Aorta (tissue), 5 donors: Measurements from ENCODE around the gene SLC15A4. TPM values are rescaled to one million over a fixed set of nuclear protein-coding genes. Genes with fewer than 3 reads are reported as not detected.

Experiments used
- ATAC-seq: fragments of 200-7000 bp; cut with Tn5 transposase; one replicate; pipeline ENCODE4 v1.9.1; 2022; ENCODE audit warnings: moderate library complexity; ENCODE audit not compliant: low FRiP score
- DNase-seq, 2 donors: peaks; one replicate each; pipeline ENCODE4 v3.0.0-alpha.2; 2020
- H3K27ac ChIP-seq, 2 donors: one replicate each; pipeline ENCODE4 v1.5.1; 2013; ENCODE audit warnings: low read length in 2 of 2, mild to moderate bottlenecking in 2 of 2, moderate library complexity in 2 of 2, control low read depth in 1 of 2, inconsistent platforms in 1 of 2, low read depth in 1 of 2
- H3K27me3 ChIP-seq, 2 donors: one replicate each; pipeline ENCODE4 v1.6.1; 2013; ENCODE audit warnings: control low read depth in 1 of 2, low read length in 1 of 2, mild to moderate bottlenecking in 1 of 2, moderate library complexity in 1 of 2; ENCODE audit not compliant: insufficient read depth in 2 of 2, control insufficient read depth in 1 of 2
- H3K36me3 ChIP-seq, 2 donors: one replicate each; pipeline ENCODE4 v1.6.1; 2013; ENCODE audit warnings: control low read depth in 1 of 2, low read length in 1 of 2, mild to moderate bottlenecking in 1 of 2; ENCODE audit not compliant: insufficient read depth in 2 of 2, control insufficient read depth in 1 of 2
- H3K4me1 ChIP-seq, 2 donors: one replicate each; pipeline ENCODE4 v1.6.1; 2013; ENCODE audit warnings: low read length in 2 of 2, control low read depth in 1 of 2, mild to moderate bottlenecking in 1 of 2, moderate library complexity in 1 of 2; ENCODE audit not compliant: insufficient read depth in 2 of 2, control insufficient read depth in 1 of 2
- H3K4me3 ChIP-seq, 2 donors: one replicate each; pipeline ENCODE4 v1.5.1; 2013; ENCODE audit warnings: low read length in 2 of 2, control low read depth in 1 of 2, mild to moderate bottlenecking in 1 of 2
- H3K9me3 ChIP-seq: one replicate; pipeline ENCODE4 v1.6.1; 2013; ENCODE audit warnings: mild to moderate bottlenecking, low read length; ENCODE audit not compliant: control insufficient read depth
- WGBS, 2 donors: extraction: QIAGEN DNeasy Blood & Tissue Kit; methylation state at CpG; one replicate each; pipeline ENCODE4 v1.1.7; 2013; 5-methylcytosine and 5-hydroxymethylcytosine counted together
- intact Hi-C, 2 donors: fragments of 100-400 bp; cut with DNase I; formaldehyde crosslinking; loops; one replicate each; pipeline versions ENCODE4 v1.14.2 to v1.15.0; 2022
- polyA plus RNA-seq, 2 donors: library from polyadenylated mRNA; stranded (reverse); fragments of 200-250 nt; gene quantifications; one replicate each; pipeline ENCODE4 v1.2.3, GENCODE V29; 2013
- total RNA-seq, 2 donors: library from RNA; stranded (reverse); fragmentation: NEBNext Ultra II Directional; extraction: Animal tissue kit (Norgen Biotek cat#: 25700); gene quantifications; one replicate each; pipeline ENCODE4 v1.2.1, GENCODE V29; 2021
- donor health status: healthy with polysubstance abuse.
- donor health status: Bipolar disorder and iron deficiency.
- donor health status: DM: no; HTN: no; CAD: no.
- donor health status: DM: no; HTN: no; CAD: no.
- donor health status: DM: yes; HTN: yes; CAD: no.

The SLC15A4 gene
- total and polyA plus RNA-seq, 4 donors, result 16.0 to 38.6 (median 28.7) TPM

- Histone ChIP-seq H3K4me3 (no peak overlapping the region), H3K27ac (no peak overlapping the region), H3K4me1 (no peaks in the 10 kb centered on the region), H3K9me3 (no peaks in the 10 kb centered on the region), H3K36me3 (peaks cover 5 to 23% of the 10 kb centered on the region in 2 donors), H3K27me3 (no peaks in the 10 kb centered on the region)
- DNase-seq (no peak), ATAC-seq (no peak)
- intact Hi-C loops, result no loop called here
- WGBS, 2 donors, result 76 to 83% methylated on average over 20 of the region's 20 CpGs
These were observed 28.9 kb downstream of the SLC15A4 start for GRCh38 chr12:128794661-128795529.

GRCh38 chr12:128793701-128794100 lies 30.1 kb downstream of the SLC15A4 start:
- no peaks in the 10 kb centered on the region for H3K9me3 ChIP-seq
- H3K4me1 ChIP-seq, result no peaks in the 10 kb centered on the region
- H3K36me3 ChIP-seq, result peaks cover 5 to 20% of the 10 kb centered on the region in 2 donors
- intact Hi-C loops, result no loop called here
- H3K27ac ChIP-seq, result no peak overlapping the region
- no peak for DNase-seq
- no peak overlapping the region for H3K4me3 ChIP-seq
- no peak for ATAC-seq
- WGBS, 2 donors, result 86 to 90% methylated on average over 6 of the region's 6 CpGs
- no peaks in the 10 kb centered on the region for H3K27me3 ChIP-seq

GRCh38 chr12:128792881-128793280 lies 30.9 kb downstream of the SLC15A4 start:
- Histone ChIP-seq H3K4me3 (no peak overlapping the region), H3K27me3 (no peaks in the 10 kb centered on the region), H3K4me1 (no peaks in the 10 kb centered on the region), H3K27ac (no peak overlapping the region), H3K36me3 (peaks cover 5 to 18% of the 10 kb centered on the region in 2 donors), H3K9me3 (no peaks in the 10 kb centered on the region)
- WGBS, 2 donors, result 89 to 95% methylated on average over 17 of the region's 17 CpGs
- intact Hi-C loops, result no loop called here
- no peak for DNase-seq
- no peak for ATAC-seq

- peaks cover 5 to 15% of the 10 kb centered on the region in 2 donors for H3K36me3 ChIP-seq
- intact Hi-C loops, result no loop called here
- H3K27ac ChIP-seq, result no peak overlapping the region
- H3K4me1 ChIP-seq, result no peaks in the 10 kb centered on the region
- no peak for ATAC-seq
- no peak overlapping the region for H3K4me3 ChIP-seq
- H3K27me3 ChIP-seq, result no peaks in the 10 kb centered on the region
- WGBS, 2 donors, result 88 to 90% methylated on average over 15 of the region's 15 CpGs
- H3K9me3 ChIP-seq, result no peaks in the 10 kb centered on the region
- DNase-seq, result no peak
These were observed 31.4 kb downstream of the SLC15A4 start for GRCh38 chr12:128792398-128792797.

- no peak overlapping the region for H3K27ac ChIP-seq
- ATAC-seq (no peak), DNase-seq (no peak)
- intact Hi-C loops, result no loop called here
- H3K9me3 ChIP-seq, result no peaks in the 10 kb centered on the region
- no peak overlapping the region for H3K4me3 ChIP-seq
- peaks cover 5 to 15% of the 10 kb centered on the region in 2 donors for H3K36me3 ChIP-seq
- WGBS, 2 donors, result 84 to 89% methylated on average over 22 to 24 of the region's 24 CpGs
- H3K4me1 ChIP-seq, result no peaks in the 10 kb centered on the region
- no peaks in the 10 kb centered on the region for H3K27me3 ChIP-seq
These were observed 32.1 kb downstream of the SLC15A4 start for GRCh38 chr12:128791395-128792322.

- 81 to 83% methylated on average over 15 of the region's 15 CpGs for WGBS, 2 donors
- Histone ChIP-seq H3K9me3 (no peaks in the 10 kb centered on the region), H3K27me3 (no peaks in the 10 kb centered on the region), H3K4me3 (no peak overlapping the region), H3K4me1 (no peaks in the 10 kb centered on the region), H3K27ac (no peak overlapping the region), H3K36me3 (peaks cover 5 to 15% of the 10 kb centered on the region in 2 donors)
- ATAC-seq (no peak), DNase-seq (no peak)
- intact Hi-C loops, result no loop called here
These were observed 32.9 kb downstream of the SLC15A4 start for GRCh38 chr12:128790653-128791373.

- H3K27ac ChIP-seq, result no peak overlapping the region
- H3K27me3 ChIP-seq, result no peaks in the 10 kb centered on the region
- ATAC-seq (no peak), DNase-seq (no peak)
- H3K36me3 ChIP-seq, result peaks cover 4 to 10% of the 10 kb centered on the region in 2 donors
- intact Hi-C loops, result no loop called here
- no peaks in the 10 kb centered on the region for H3K9me3 ChIP-seq
- no peak overlapping the region for H3K4me3 ChIP-seq
- 70 to 74% methylated on average over 11 of the region's 11 CpGs for WGBS, 2 donors
- no peaks in the 10 kb centered on the region for H3K4me1 ChIP-seq
These were observed 33.5 kb downstream of the SLC15A4 start for GRCh38 chr12:128790221-128790620.

- 65 to 67% methylated on average over 12 of the region's 12 CpGs for WGBS, 2 donors
- Histone ChIP-seq H3K27me3 (no peaks in the 10 kb centered on the region), H3K4me1 (no peaks in the 10 kb centered on the region), H3K36me3 (peaks cover 0 to 5% of the 10 kb centered on the region in 2 donors), H3K27ac (no peak overlapping the region), H3K4me3 (no peak overlapping the region), H3K9me3 (no peaks in the 10 kb centered on the region)
- ATAC-seq, result no peak
- DNase-seq, result no peak
- intact Hi-C loops, result no loop called here
These were observed 34.3 kb downstream of the SLC15A4 start for GRCh38 chr12:128789356-128789929.
